CD14-positive monocyte (primary cell): ENCODE data around the gene IFIT3. TPM values are rescaled to one million over a fixed set of nuclear protein-coding genes. Genes with fewer than 3 reads are reported as not detected.

Experiments
- DNase-seq, 3 donors: peaks; one replicate each; pipeline ENCODE4 v3.0.0-alpha.2; 2011 to 2022
- H2AFZ ChIP-seq: 2 replicates; pipeline ENCODE4 v1.6.0; 2012; ENCODE audit warnings: mild to moderate bottlenecking, low read depth, low read length, inconsistent platforms; ENCODE audit not compliant: insufficient read depth, poor library complexity, severe bottlenecking
- H3K27ac ChIP-seq, 2 donors: 1 replicate in 1 of 2; 2 replicates in 1 of 2; pipeline ENCODE4 v1.5.1; 2012 to 2013; ENCODE audit warnings: low read length in 2 of 2, control low read depth in 1 of 2, inconsistent platforms in 1 of 2, low read depth in 1 of 2, mild to moderate bottlenecking in 1 of 2
- H3K27me3 ChIP-seq, 2 donors: one replicate each; pipeline versions ENCODE4 v1.6.0 to v1.6.1; 2011 to 2013; ENCODE audit warnings: low read length in 2 of 2; ENCODE audit not compliant: control insufficient read depth in 2 of 2, insufficient read depth in 2 of 2
- H3K36me3 ChIP-seq, 2 donors: replicated peaks in 1 of 2; 1 replicate in 1 of 2; 2 replicates in 1 of 2; pipeline versions ENCODE4 v1.5.1 to v1.6.1; 2012 to 2013; ENCODE audit warnings: low read length in 2 of 2, control low read depth in 1 of 2, inconsistent platforms in 1 of 2, mild to moderate bottlenecking in 1 of 2; ENCODE audit not compliant: insufficient read depth in 2 of 2, control insufficient read depth in 1 of 2
- H3K4me1 ChIP-seq, 2 donors: 1 replicate in 1 of 2; 2 replicates in 1 of 2; pipeline versions ENCODE4 v1.5.1 to v1.6.1; 2012 to 2013; ENCODE audit warnings: low read length in 2 of 2, control low read depth in 1 of 2, inconsistent platforms in 1 of 2, mild to moderate bottlenecking in 1 of 2, moderate library complexity in 1 of 2; ENCODE audit not compliant: insufficient read depth in 2 of 2, control insufficient read depth in 1 of 2
- H3K4me2 ChIP-seq: replicated peaks from 2 replicates; pipeline ENCODE3; 2012; ENCODE audit warnings: low read length, moderate library complexity, mild to moderate bottlenecking; ENCODE audit not compliant: poor library complexity, severe bottlenecking; ENCODE audit errors: extremely low read depth
- H3K4me3 ChIP-seq, 3 experiments: fragments of 200-600 bp in 1 of 3; sonication (generic) in 1 of 3; replicated peaks in 1 of 3; 1 replicate in 2 of 3; 2 replicates in 1 of 3; pipeline ENCODE4 v1.5.1; 2011 to 2013; ENCODE audit warnings: low read length in 3 of 3, mild to moderate bottlenecking in 3 of 3, control low read depth in 2 of 3, low read depth in 2 of 3, inconsistent platforms in 1 of 3, moderate library complexity in 1 of 3
- H3K79me2 ChIP-seq: 2 replicates; pipeline ENCODE4 v1.6.0; 2012; ENCODE audit warnings: mild to moderate bottlenecking, control low read depth, inconsistent platforms, low read length, moderate library complexity; ENCODE audit not compliant: insufficient read depth
- H3K9ac ChIP-seq: 2 replicates; pipeline ENCODE4 v1.6.0; 2017; ENCODE audit warnings: low read length, mild to moderate bottlenecking; ENCODE audit not compliant: insufficient read depth, poor library complexity, severe bottlenecking
- H3K9me3 ChIP-seq, 2 donors: replicated peaks in 1 of 2; 1 replicate in 1 of 2; 2 replicates in 1 of 2; pipeline versions ENCODE4 v1.5.1 to v1.6.1; 2012 to 2013; ENCODE audit warnings: low read length in 2 of 2, control low read depth in 1 of 2; ENCODE audit not compliant: control insufficient read depth in 1 of 2, insufficient read depth in 1 of 2
- H4K20me1 ChIP-seq: 2 replicates; pipeline ENCODE4 v1.6.0; 2012; ENCODE audit warnings: mild to moderate bottlenecking, low read length, control low read depth, moderate library complexity; ENCODE audit not compliant: insufficient read depth
- H3K27ac Mint-ChIP-seq, 7 donors: one replicate each; pipeline ENCODE4 v1.8.0; 2020; ENCODE audit warnings: mild to moderate bottlenecking in 7 of 7, mixed read lengths in 7 of 7, moderate library complexity in 6 of 7, inconsistent platforms in 2 of 7
- H3K27me3 Mint-ChIP-seq, 3 donors: one replicate each; pipeline ENCODE4 v1.8.0; 2021 to 2022; ENCODE audit warnings: low read depth in 3 of 3, mild to moderate bottlenecking in 3 of 3, mixed read lengths in 3 of 3, moderate library complexity in 3 of 3, inconsistent platforms in 1 of 3
- H3K36me3 Mint-ChIP-seq, 2 donors: one replicate each; pipeline ENCODE4 v1.8.0; 2020; ENCODE audit warnings: mixed read lengths in 2 of 2, inconsistent platforms in 1 of 2, mild to moderate bottlenecking in 1 of 2
- H3K4me1 Mint-ChIP-seq: one replicate; pipeline ENCODE4 v1.8.0; 2020; ENCODE audit warnings: mild to moderate bottlenecking, mixed read lengths
- H3K4me3 Mint-ChIP-seq, 2 donors: one replicate each; pipeline ENCODE4 v1.8.0; 2020; ENCODE audit warnings: mild to moderate bottlenecking in 2 of 2, mixed read lengths in 2 of 2, moderate library complexity in 1 of 2
- H3K9me3 Mint-ChIP-seq, 7 donors: one replicate each; pipeline ENCODE4 v1.8.0; 2020 to 2022; ENCODE audit warnings: mixed read lengths in 7 of 7, mild to moderate bottlenecking in 6 of 7, moderate library complexity in 6 of 7, inconsistent platforms in 2 of 7
- intact Hi-C, 2 donors: fragments of 100-400 bp; cut with micrococcal nuclease; formaldehyde crosslinking; loops; one replicate each; pipeline versions ENCODE4 v1.15.0 to v1.15.1; 2023
- polyA plus RNA-seq, 3 donors: library from polyadenylated mRNA; depleted of rRNA in 1 of 3; unstranded in 2 of 3; stranded (reverse) in 1 of 3; fragments of 300-500 nt in 2 of 3; fragments of >200 nt in 1 of 3; fragmentation: Illumina TruSeq in 2 of 3; gene quantifications; 1 replicate in 2 of 3; 2 replicates in 1 of 3; pipeline ENCODE4 v1.2.3, GENCODE V29; 2012 to 2021
- TF ChIP-seq, protein P1 (sequence below): fragments of 200-600 bp; IDR thresholded peaks from one replicate; pipeline ENCODE4 v1.8.0; 2022; ENCODE audit warnings: antibody characterized with exemption, mild to moderate bottlenecking

The IFIT3 gene
- polyA plus RNA-seq, 3 donors: 13.8 to 38.0 (median 26.4) TPM

DNA sequence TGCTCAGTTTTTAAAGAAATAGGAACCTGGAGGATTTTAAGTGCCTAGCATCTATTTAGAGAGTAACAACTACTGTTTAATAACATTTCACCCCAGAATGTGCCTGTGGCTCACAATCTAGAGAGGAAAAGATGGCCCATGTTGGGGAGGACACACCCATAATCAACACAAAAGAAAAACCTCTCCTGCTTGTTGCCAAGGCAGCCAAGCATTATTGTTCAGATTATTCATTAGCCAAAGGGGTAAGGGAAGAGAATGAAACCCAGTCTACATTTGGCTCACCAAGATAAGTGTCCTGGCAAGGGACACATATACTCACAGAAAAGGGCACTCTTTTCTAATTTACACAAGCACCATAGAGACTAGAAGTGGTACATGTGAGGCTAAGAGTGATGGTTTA lies 32.4 kb downstream of the IFIT3 start:
- Histone ChIP-seq H3K9ac (no peak overlapping the region), H3K4me1 (peaks cover 12 to 17% of the 10 kb centered on the region in 2 donors), H3K4me2 (no peak overlapping the region), H3K27ac (no peak overlapping the region), H3K27me3 (no peaks in the 10 kb centered on the region), H3K79me2 (no peaks in the 10 kb centered on the region), H3K36me3 (no peaks in the 10 kb centered on the region), H2AFZ (no peak overlapping the region), H4K20me1 (no peaks in the 10 kb centered on the region), H3K9me3 (no peaks in the 10 kb centered on the region), H3K4me3 (no peak overlapping the region)
- DNase-seq: no peak
- no peak overlapping the region for H3K4me3 Mint-ChIP-seq
- intact Hi-C loops: no loop called here
- no peak overlapping the region for H3K27ac Mint-ChIP-seq
- H3K27me3 Mint-ChIP-seq: peaks cover 0 to 3% (median 0%) of the 10 kb centered on the region in 3 donors
- no peaks in the 10 kb centered on the region for H3K9me3 Mint-ChIP-seq
- TF ChIP-seq, protein P1, sequence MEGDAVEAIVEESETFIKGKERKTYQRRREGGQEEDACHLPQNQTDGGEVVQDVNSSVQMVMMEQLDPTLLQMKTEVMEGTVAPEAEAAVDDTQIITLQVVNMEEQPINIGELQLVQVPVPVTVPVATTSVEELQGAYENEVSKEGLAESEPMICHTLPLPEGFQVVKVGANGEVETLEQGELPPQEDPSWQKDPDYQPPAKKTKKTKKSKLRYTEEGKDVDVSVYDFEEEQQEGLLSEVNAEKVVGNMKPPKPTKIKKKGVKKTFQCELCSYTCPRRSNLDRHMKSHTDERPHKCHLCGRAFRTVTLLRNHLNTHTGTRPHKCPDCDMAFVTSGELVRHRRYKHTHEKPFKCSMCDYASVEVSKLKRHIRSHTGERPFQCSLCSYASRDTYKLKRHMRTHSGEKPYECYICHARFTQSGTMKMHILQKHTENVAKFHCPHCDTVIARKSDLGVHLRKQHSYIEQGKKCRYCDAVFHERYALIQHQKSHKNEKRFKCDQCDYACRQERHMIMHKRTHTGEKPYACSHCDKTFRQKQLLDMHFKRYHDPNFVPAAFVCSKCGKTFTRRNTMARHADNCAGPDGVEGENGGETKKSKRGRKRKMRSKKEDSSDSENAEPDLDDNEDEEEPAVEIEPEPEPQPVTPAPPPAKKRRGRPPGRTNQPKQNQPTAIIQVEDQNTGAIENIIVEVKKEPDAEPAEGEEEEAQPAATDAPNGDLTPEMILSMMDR: no peak
- H3K36me3 Mint-ChIP-seq: no peaks in the 10 kb centered on the region
- H3K4me1 Mint-ChIP-seq: peaks cover 16% of the 10 kb centered on the region

DNA sequence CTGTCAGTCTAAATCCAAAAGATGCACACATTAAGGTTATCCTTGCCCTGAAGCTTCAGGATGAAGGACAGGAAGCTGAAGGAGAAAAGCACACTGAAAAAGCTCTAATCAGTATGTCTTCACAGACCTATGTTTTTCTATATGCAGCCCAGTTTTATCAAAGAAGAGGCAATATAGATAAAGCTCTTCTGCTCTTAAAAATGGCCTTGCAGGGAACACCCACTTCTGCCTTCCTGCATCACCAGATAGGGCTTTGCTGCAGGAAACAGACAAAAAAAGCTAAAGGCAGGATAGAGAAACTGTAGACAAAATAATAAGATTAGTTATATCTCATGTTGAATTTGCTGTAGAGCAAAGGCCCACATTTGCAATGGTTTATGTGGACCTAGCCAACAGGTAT lies 35.1 kb downstream of the IFIT3 start:
- Mint-ChIP-seq H3K4me3 (no peak overlapping the region), H3K27ac (no peak overlapping the region), H3K9me3 (peaks cover 0 to 2% (median 0%) of the 10 kb centered on the region in 7 donors), H3K36me3 (no peaks in the 10 kb centered on the region), H3K4me1 (peaks cover 22% of the 10 kb centered on the region), H3K27me3 (peaks cover 0 to 3% (median 0%) of the 10 kb centered on the region in 3 donors)
- no peak overlapping the region for H3K4me2 ChIP-seq
- H4K20me1 ChIP-seq: no peaks in the 10 kb centered on the region
- no peaks in the 10 kb centered on the region for H3K79me2 ChIP-seq
- H3K9me3 ChIP-seq: no peaks in the 10 kb centered on the region
- H3K36me3 ChIP-seq: no peaks in the 10 kb centered on the region
- H3K27me3 ChIP-seq: no peaks in the 10 kb centered on the region
- H3K4me1 ChIP-seq: peaks cover 12 to 17% of the 10 kb centered on the region in 2 donors
- no peak overlapping the region for H2AFZ ChIP-seq
- no peak overlapping the region for H3K27ac ChIP-seq
- intact Hi-C loops: no loop called here
- no peak overlapping the region for H3K9ac ChIP-seq
- no peak for DNase-seq
- TF ChIP-seq, protein P1: no peak
- no peak overlapping the region for H3K4me3 ChIP-seq
